Mucosa of descending colon (tissue), 3 donors: ENCODE results near the gene SRRM3. TPM values are rescaled to one million over a fixed set of nuclear protein-coding genes. Genes with fewer than 3 reads are reported as not detected.
A peak's percentile ranks its signal among the peaks of the same experiment; 100 is the strongest.
"Not testable (repeated sequence)": the region's sequence is repeated elsewhere in the genome, so short reads cannot be mapped to it uniquely, and the experiment has no call there.

Experiments used
- ATAC-seq: fragments of 200-7000 bp; cut with Tn5 transposase; one replicate; pipeline ENCODE4 v1.9.1; 2020; ENCODE audit warnings: mild to moderate bottlenecking, moderate library complexity
- DNase-seq, 3 donors: peaks; one replicate each; pipeline ENCODE4 v3.0.0-alpha.2; 2020
- H3K36me3 ChIP-seq: fragments of 200-600 bp; one replicate; pipeline ENCODE4 v1.8.0; 2021; ENCODE audit warnings: low read depth, mild to moderate bottlenecking
- H3K4me1 ChIP-seq: fragments of 200-600 bp; one replicate; pipeline ENCODE4 v1.8.0; 2021; ENCODE audit warnings: low read depth, mild to moderate bottlenecking
- H3K4me3 ChIP-seq: fragments of 200-600 bp; one replicate; pipeline ENCODE4 v1.8.0; 2021; ENCODE audit warnings: mild to moderate bottlenecking
- H3K9me3 ChIP-seq: fragments of 200-600 bp; one replicate; pipeline ENCODE4 v1.8.0; 2021; ENCODE audit warnings: mild to moderate bottlenecking
- CTCF ChIP-seq: fragments of 200-600 bp; IDR thresholded peaks from one replicate; pipeline ENCODE4 v1.8.0; 2022; ENCODE audit warnings: antibody characterized with exemption, mild to moderate bottlenecking
- intact Hi-C, 2 donors: fragments of 100-400 bp; cut with DNase I in 1 of 2; cut with micrococcal nuclease in 1 of 2; formaldehyde crosslinking; loops; one replicate each; pipeline versions ENCODE4 v1.11.0 to v1.11.1; 2022; cut with DNase I, micrococcal nuclease
- long read RNA-seq, 2 donors: library from polyadenylated mRNA; unstranded; transcript quantifications; one replicate each; pipeline ENCODE4 v2.0.0, GENCODE V29; 2019 to 2021
- total RNA-seq, 3 donors: library from RNA; stranded (reverse); fragmentation: NEBNext Ultra II Directional in 2 of 3; extraction: Animal tissue kit (Norgen Biotek cat#: 25700) in 2 of 3; gene quantifications; one replicate each; pipeline versions ENCODE4 v1.2.1 to v1.2.4, GENCODE V29; 2021 to 2023
- donor health status: DM: no; HTN: no; CAD: no; lungs with moderate emphysema.
- donor health status: DM: no; HTN: no; CAD: no.
- donor health status: DM: no; HTN: yes; CAD: no.

The SRRM3 gene
- total RNA-seq = 1 to 10 TPM in 1 of 3 donors, under 1 TPM in 2; 0.43 to 3.2 (median 0.67) TPM
- long read RNA-seq, donor 1, partial matches to known transcripts = 9 of 13 reads
- long read RNA-seq, donor 1, other reads (novel, unspliced or antisense) = 3 of 13 reads
- long read RNA-seq, donor 2, partial matches to known transcripts = 0 of 2 reads
- long read RNA-seq, donor 2, other reads (novel, unspliced or antisense) = 1 of 2 reads

DNA sequence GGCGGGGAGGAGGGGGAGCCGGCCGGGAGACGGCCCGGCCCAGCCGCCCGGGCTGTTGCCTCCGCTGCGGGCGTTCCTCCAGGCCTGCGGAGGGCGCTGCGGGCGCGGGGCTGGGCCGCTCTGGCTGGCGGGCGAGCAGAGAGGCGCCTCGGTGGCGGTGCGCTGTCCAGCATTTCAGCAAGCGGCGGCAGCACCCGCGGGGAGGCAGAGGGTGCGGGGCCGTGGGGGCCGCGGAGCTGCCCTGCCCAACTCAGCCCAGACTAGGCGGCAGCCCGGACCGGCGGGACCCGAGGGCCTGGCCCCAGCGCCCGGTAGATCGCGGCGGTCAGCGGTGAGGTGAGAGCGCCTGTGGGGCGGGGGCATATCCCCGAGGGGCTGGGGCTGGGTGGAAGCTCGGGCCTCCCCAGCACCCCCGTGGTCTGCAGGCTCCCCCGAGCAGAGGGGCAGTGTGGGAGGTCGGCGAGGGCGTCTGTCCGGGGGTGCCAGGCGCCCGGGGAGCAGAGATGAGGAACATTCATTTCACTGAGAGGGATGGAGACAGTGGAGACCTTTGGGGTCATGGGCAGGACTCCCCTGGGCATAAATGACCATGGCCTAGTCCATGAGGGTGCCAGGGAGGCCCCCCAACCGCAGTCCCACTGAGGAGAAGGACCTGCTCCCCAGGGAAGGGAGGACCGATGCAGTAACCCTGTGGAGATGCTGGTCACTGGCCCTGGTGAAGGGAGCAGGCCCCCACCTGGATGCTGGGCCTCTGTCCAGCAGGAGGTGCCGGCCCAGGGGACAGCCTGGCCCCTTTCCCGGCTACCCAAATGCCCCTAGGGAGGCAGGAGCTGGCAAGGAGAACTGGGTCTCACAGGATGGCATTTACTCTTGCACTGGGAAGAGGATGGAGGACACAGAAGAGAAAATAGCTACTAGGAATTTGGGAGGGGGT lies at the start of gene SRRM3:
Gene SRRM3, plus strand, starts transcription at position 165 of the 934 bp plus-strand sequence. CDS start 33,171 bp downstream, outside the sequence.
- no peaks in the 10 kb centered on the region for H3K9me3 ChIP-seq
- TF ChIP-seq CTCF = peak; percentile 73
- ATAC-seq = peak; percentile 99
- DNase-seq = peak; percentile 78 to 86 (median 81)
- H3K4me1 ChIP-seq = no peaks in the 10 kb centered on the region
- H3K36me3 ChIP-seq = no peaks in the 10 kb centered on the region
- intact Hi-C loops = no loop called here
- H3K4me3 ChIP-seq = no peak within 1 kb of the TSS

- TF ChIP-seq CTCF = no peak
- Histone ChIP-seq H3K4me3 (no peak overlapping the region), H3K4me1 (peaks cover 4% of the 10 kb centered on the region), H3K36me3 (no peaks in the 10 kb centered on the region), H3K9me3 (no peaks in the 10 kb centered on the region)
- no peak for ATAC-seq
- intact Hi-C loops = no loop called here
- DNase-seq = no peak
These were observed 49.8 kb upstream of the SRRM3 start for GRCh38 chr7:76151932-76152331.

GRCh38 chr7:76153571-76154230 lies 48.0 kb upstream of the SRRM3 start:
- H3K9me3 ChIP-seq, H3K36me3 ChIP-seq, H3K4me1 ChIP-seq, H3K4me3 ChIP-seq, intact Hi-C loops, DNase-seq, ATAC-seq: not testable (repeated sequence)

DNA sequence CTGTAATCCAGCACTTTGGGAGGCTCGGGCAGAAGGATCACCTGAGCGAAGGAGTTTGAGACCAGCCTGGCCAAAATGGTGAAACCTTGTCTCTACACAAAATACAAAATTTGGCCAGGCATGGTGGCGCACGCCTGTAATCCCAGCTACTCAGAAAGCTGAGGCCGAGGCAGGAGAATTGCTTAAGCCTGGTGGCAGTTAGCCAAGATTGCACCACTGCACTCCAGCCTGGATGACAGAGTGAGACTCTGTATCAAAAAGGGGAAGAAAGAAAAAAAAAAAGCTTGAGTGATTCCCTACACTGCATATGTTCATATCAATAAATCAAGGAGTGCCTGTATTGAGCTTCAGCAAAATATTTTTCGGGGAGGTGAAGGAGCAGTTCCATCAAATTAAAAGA lies 45.8 kb upstream of the SRRM3 start:
- ATAC-seq = no peak
- Histone ChIP-seq H3K4me3 (no peak overlapping the region), H3K4me1 (no peaks in the 10 kb centered on the region), H3K36me3 (no peaks in the 10 kb centered on the region), H3K9me3 (no peaks in the 10 kb centered on the region)
- DNase-seq = peak in 1 of 3 donors; percentile 47
- intact Hi-C loops = no loop called here
- TF ChIP-seq CTCF = no peak

- H3K4me3 ChIP-seq, H3K36me3 ChIP-seq, H3K9me3 ChIP-seq, DNase-seq, ATAC-seq, intact Hi-C loops, H3K4me1 ChIP-seq: not testable (repeated sequence)
These were observed 44.6 kb upstream of the SRRM3 start for GRCh38 chr7:76156992-76157685.

DNA sequence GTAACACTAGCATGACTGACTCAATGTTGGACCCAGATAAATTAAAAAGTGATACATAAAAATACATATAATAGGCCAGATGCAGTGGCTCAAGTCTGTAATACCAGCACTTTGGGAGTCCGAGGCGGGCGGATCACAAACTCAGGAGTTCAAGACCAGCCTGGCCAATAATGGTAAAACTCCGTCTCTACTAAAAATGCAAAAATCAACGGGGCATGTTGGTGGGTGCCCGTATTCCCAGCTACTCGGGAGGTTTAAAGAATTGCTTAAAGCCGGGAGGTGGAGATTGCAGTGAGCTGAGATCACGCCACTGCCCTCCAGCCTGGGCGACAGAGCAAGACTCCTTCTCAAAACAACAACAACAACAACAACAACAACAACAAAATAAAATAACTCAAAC lies 43.3 kb upstream of the SRRM3 start:
- H3K9me3 ChIP-seq, DNase-seq, H3K4me1 ChIP-seq, intact Hi-C loops, ATAC-seq, H3K4me3 ChIP-seq, H3K36me3 ChIP-seq: not testable (repeated sequence)

- H3K36me3 ChIP-seq, intact Hi-C loops, H3K4me1 ChIP-seq, H3K9me3 ChIP-seq, H3K4me3 ChIP-seq, ATAC-seq, DNase-seq: not testable (repeated sequence)
These were observed 39.1 kb upstream of the SRRM3 start for GRCh38 chr7:76162416-76163170.

DNA sequence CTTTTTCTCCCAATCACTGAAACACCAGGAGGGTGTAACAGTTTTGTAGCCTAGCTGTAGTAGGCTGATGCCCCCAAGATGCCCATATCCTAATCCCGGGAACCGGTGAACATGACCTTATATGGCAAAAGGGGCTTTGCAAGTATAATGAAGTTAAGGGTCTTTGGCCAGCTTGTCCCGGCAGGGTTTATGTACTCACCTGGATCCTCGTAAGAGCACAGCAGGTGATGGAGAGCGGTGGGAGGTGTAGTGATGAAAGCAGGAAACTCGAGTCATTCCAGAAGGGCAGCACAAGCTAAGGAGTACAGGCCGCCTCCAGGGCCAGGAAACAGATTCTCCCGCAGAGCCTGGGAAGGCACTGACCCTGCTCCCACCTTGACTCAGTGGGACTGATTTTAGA lies 37.9 kb upstream of the SRRM3 start:
- H3K4me1 ChIP-seq, H3K36me3 ChIP-seq, H3K4me3 ChIP-seq, H3K9me3 ChIP-seq, intact Hi-C loops, ATAC-seq: not testable (repeated sequence)
- peak in 1 of 3 donors; percentile 11 for DNase-seq
